Measurements from ENCODE around the gene ACOXL.
"Not testable (repeated sequence)": the region's sequence is repeated elsewhere in the genome, so short reads cannot be mapped to it uniquely, and the experiment has no call there.

Gene ACOXL

DNA sequence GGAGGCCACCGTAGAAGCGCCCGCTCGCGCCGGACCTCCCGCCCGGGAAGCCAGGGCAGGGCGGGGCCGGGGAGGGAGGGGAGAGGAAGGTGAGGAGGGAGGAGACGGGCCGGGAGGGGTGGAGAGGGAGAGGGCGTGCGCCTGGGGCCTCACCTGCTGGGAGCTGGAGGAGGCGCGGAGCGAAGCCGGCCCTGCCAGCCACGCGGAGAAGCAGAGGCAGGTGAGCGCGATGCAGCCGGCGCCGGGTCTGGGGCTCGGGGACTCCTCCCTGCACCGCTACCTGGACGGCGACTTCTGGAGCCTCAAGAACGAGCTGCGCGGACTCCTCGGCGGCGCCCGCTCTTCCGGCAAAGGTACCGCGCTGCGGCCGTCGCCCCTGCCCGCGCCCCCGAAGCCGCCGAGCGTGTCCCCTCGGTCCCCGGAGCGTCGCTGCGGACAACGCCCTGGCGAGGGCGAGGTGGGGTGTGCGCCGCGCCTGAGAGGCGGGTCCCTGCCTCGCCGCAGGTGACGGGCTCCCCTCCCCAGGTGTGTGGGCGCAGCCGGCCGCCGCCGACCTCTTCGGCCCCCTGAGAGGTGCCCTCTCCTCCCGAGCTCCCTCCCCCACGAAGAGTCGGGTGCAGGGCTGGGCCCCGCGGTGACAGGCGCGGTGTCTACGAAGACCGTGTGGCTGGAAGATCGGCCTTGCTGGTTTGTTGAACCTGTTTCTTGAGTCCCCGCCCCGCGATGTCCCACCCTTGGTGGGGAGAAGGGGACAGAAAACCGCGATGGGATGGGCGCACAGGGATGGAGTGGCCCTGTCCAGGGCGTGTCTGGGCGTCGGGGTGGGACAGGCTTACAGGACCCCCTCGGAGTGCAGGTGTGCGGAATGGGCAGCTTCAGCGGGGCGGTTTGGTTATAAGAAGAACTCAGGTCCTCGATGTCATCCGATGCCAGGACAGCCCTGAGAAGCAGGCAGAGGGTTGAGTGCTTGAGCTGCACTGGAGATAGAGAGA lies at the start of gene ACOXL:
TSS of gene ACOXL (plus strand) at position 152 of the 992 bp plus-strand sequence. CDS start 35,817 bp downstream, outside the sequence.
- DNase-seq (ENCODE audit: low read depth), result no peak

- DNase-seq (ENCODE audit: low read depth), result no peak
Measured at GRCh38 chr2:110682872-110683271, 49.5 kb upstream of the ACOXL start.

GRCh38 chr2:110687775-110688484 lies 44.4 kb upstream of the ACOXL start:
- not testable (repeated sequence) for DNase-seq (ENCODE audit: low read depth)

DNA sequence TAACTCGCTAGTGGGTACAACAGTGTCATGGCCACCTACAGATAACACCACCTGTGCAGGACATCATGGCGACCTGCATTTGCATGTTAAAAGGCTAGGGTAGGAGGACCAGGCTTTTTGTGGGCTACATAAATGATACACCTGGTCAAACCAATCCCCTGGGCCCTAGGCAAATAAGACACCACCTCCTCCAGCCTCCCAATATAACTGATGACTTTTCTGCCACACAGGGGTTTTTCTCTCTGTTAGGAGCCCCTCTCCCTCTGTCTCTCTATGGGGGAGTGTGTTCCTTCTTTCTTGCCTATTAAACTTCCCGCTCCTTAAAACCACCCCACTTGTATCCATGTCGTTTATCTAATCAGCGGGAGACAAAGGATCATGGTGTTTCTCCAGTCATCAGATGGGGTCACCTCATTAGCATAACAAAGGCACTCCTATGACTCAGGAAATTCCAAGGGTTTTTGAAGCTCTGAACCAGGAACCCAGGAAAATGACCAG lies 43.7 kb upstream of the ACOXL start:
- DNase-seq (ENCODE audit: low read depth), result no peak

GRCh38 chr2:110690083-110690965 lies 42.0 kb upstream of the ACOXL start:
- no peak for DNase-seq (ENCODE audit: low read depth)

DNA sequence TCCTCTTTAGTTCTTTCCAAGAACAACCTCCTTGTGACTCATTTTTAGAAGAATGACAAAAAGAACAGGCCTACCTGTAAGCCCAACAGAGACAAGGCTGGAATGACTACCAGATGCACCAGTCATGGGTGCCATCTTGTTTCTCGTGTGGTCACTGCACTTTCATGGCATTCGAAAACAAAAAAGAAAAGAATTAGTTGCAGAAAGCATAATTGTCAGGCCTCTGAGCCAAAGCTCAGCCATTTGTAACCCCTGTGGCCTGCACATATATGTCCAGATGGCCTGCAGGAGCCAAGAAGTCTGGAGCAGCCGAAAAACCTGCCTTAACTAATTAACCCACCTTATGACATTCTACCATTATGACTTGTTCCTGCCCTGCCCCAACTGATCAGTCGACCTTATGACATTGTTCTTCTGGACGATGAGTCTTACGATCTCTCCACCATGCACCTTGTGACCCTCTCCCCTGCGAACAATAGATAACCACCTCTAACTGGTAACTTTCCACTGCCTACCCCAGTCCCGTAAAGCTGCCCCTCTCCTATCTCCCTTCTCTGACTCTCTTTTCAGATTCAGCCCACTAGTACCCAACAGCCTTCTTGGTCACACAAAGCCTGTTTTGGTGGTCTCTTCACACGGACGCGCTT lies 40.6 kb upstream of the ACOXL start:
- no peak for DNase-seq (ENCODE audit: low read depth)

DNA sequence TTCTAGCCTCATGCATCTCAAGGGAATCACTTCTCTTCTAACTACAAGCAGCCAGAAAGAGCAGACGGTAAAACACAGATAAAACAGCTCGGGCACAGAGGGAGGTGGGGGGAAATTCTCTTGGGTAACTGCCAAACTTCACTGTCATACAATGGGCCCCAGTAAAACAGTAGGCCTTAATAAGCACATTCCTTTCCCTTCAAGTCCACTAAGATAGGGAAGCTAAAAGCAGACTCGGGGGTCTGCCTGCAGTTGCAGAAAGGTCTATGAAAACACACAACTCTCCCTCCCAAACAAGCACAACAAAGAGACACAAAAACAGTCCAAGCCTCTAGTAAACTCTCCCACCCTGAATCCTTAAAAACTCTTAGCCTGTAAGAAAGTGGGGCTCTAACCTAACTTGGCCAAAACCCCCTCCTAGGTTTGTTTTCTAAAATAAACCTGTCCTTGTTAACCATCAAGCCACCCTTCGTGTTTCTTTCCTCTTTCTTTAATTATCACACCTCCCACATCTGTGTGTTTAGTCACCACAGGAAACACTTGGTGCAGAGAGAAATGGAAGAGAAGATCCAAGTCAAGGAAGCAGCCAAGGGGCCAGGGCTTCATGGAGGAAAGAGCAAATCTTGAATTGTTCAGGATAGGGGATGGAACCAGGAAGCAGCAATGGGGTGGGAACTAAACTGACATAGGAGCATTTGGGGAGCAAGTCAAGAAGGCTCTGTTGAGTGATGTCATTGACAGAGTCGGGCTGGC lies 37.1 kb upstream of the ACOXL start:
- not testable (repeated sequence) for DNase-seq (ENCODE audit: low read depth)

GRCh38 chr2:110698253-110698652 lies 34.1 kb upstream of the ACOXL start:
- not testable (repeated sequence) for DNase-seq (ENCODE audit: low read depth)

- DNase-seq (ENCODE audit: low read depth), result no peak
Measured at GRCh38 chr2:110702514-110703380, 29.6 kb upstream of the ACOXL start.

DNA sequence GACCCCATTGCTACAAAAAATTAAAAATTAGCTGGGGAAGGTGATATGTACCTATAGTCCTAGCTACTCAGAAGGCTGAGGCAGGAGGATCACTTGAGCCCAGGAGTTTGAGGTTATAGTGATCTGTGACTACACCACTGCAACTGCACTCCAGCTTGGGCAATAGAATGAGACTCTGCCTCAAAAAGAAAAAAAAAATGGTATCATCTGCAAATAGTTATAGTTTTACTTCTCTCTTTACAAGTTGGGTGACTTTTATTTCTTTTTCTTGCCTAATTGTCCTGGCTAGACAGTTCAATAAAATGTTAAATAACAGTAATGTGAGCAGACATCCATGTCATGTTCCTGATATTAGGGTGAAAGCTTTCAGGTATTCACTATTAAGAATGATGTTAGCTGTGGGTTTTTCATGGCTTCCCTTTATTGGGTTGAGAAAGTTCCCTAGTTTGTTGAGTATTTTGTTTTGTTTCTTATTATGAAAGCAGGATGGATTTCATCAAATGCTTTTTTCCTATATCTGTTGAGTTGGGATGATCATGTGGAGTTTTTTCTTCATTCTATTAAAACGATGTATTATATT lies 24.9 kb upstream of the ACOXL start:
- DNase-seq (ENCODE audit: low read depth), result no peak

DNA sequence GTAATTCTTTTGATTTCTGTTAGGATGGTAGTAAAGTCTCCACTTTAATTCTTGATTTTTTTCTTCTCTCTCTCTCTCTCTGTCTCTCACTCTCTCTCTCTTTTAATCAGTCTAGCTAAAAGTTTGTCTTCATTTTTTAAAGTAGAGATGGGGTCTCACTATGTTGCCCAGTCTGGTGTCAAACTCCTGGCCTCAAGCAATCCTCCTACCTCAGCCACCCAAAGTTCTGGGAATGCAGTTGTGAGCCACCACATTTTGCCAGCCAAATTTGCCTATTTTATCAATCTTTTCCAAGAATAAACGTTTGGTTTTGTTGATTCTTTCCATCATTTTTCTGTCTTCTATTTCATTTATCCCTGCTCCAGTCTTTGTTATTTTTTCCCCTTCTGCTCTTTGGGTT lies 23.9 kb upstream of the ACOXL start:
- no peak for DNase-seq (ENCODE audit: low read depth)

- no peak for DNase-seq (ENCODE audit: low read depth)
Measured at GRCh38 chr2:110712737-110713136, 19.6 kb upstream of the ACOXL start.

- no peak for DNase-seq (ENCODE audit: low read depth)
Measured at GRCh38 chr2:110713513-110714362, 18.6 kb upstream of the ACOXL start.

DNA sequence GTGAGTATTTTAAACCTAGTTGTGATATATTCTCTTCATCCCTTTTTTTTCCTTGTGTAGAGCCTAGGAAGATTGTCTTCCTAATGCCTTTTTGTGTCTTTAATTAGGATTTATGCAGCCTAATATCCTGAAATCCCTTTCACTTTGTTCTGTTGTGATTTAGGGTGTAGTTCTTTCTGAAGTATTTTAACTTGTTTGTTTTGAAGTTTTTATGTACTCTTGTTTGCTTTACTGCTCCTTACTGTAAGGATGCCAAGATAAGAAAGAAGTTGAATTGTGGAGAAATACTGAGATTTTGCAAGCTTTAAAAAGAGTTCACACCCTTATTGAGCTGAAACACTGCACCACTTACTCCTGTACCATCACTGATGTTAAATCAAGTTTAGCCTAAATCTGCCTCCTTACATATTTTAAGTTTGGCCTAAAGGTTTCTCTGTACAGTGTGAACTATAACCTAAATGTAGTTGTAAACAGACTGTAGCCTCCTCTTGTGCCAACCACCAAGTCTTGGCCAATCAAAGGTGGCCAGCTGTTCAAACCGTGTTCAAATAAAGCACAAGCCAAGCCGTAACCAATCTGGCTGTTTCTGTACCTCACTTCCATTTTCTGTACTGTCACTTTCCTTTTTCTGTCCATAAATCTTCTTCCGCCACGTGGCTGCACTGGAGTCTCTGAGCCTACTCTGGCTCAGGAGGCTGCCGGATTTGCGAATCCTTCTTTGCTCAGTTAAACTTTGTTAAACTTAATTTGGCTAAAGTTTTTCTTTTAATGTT lies 17.7 kb upstream of the ACOXL start:
- no peak for DNase-seq (ENCODE audit: low read depth)

- DNase-seq (ENCODE audit: low read depth), result no peak
Measured at GRCh38 chr2:110716959-110717645, 15.3 kb upstream of the ACOXL start.

DNA sequence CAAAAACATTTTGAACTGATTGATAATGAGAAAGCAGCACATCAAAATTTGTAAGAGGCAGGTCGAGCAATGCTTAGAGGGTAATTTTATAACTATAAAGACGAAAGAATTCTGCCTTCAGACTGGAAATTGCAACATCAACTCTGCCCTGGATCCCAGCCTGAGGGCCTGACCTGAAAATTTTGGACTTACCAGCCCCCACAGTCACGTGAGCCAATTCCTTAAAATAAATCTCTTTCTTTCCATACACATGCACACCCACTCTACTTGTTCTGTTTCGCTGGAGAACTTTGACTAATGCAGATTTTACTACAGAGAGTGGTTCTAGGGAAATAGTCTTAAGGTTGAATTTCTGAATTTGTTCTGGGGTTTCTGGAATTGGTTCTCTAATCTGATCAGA lies 14.6 kb upstream of the ACOXL start:
- no peak for DNase-seq (ENCODE audit: low read depth)

GRCh38 chr2:110718382-110718781 lies 14.0 kb upstream of the ACOXL start:
- no peak for DNase-seq (ENCODE audit: low read depth)

All from activated T-helper 1 cell treated with Interleukin-2 at 50 U/mL for 16 hours (primary cell).